SJCRH30 (cell line): ENCODE measurements around the gene WWOX. TPM values are rescaled to one million over a fixed set of nuclear protein-coding genes. Genes with fewer than 3 reads are reported as not detected.

Experiments used
- DNase-seq, 2 experiments: peaks; one replicate each; pipeline ENCODE4 v3.0.0-alpha.2; 2015 to 2020
- H3K27ac ChIP-seq: fragments of 250-450 bp; sonication (Bioruptor Pico); 2 replicates; pipeline ENCODE4 v1.5.1; 2020; ENCODE audit warnings: mild to moderate bottlenecking, moderate library complexity
- H3K27me3 ChIP-seq: fragments of 250-450 bp; sonication (Bioruptor Pico); 2 replicates; pipeline ENCODE4 v1.5.1; 2020; ENCODE audit warnings: mild to moderate bottlenecking, moderate library complexity
- H3K36me3 ChIP-seq: fragments of 250-450 bp; sonication (Bioruptor Pico); 2 replicates; pipeline ENCODE4 v1.5.1; 2020; ENCODE audit warnings: mild to moderate bottlenecking, moderate library complexity
- H3K4me1 ChIP-seq: fragments of 250-450 bp; sonication (Bioruptor Pico); 2 replicates; pipeline ENCODE4 v1.5.1; 2020; ENCODE audit warnings: mild to moderate bottlenecking, moderate library complexity
- H3K4me3 ChIP-seq: fragments of 250-450 bp; sonication (Bioruptor Pico); 2 replicates; pipeline ENCODE4 v1.5.1; 2020; ENCODE audit warnings: mild to moderate bottlenecking, moderate library complexity
- H3K9me3 ChIP-seq: fragments of 250-450 bp; sonication (Bioruptor Pico); replicated peaks from 2 replicates; pipeline ENCODE4 v1.5.1; 2020; ENCODE audit warnings: mild to moderate bottlenecking, moderate library complexity
- total RNA-seq: library from RNA; depleted of rRNA; stranded (reverse); fragments of >200 nt; shearing (Covaris generic); gene quantifications from 2 replicates; pipeline ENCODE4 v1.2.3, GENCODE V29; 2014

Gene WWOX
- total RNA-seq, 1 experiment from 2014 or later = 16.4 TPM

GRCh38 chr16:78436023-78436422 lies 336.6 kb downstream of the WWOX start:
- H3K36me3 ChIP-seq = no peaks in the 10 kb centered on the region
- no peaks in the 10 kb centered on the region for H3K4me1 ChIP-seq
- H3K27me3 ChIP-seq = no peaks in the 10 kb centered on the region
- no peaks in the 10 kb centered on the region for H3K9me3 ChIP-seq
- no peak overlapping the region for H3K27ac ChIP-seq
- no peak for DNase-seq
- no peak overlapping the region for H3K4me3 ChIP-seq

GRCh38 chr16:78436846-78437245 lies 337.4 kb downstream of the WWOX start:
- no peak for DNase-seq
- H3K36me3 ChIP-seq = no peaks in the 10 kb centered on the region
- no peaks in the 10 kb centered on the region for H3K9me3 ChIP-seq
- H3K27me3 ChIP-seq = no peaks in the 10 kb centered on the region
- no peak overlapping the region for H3K4me3 ChIP-seq
- H3K27ac ChIP-seq = no peak overlapping the region
- H3K4me1 ChIP-seq = no peaks in the 10 kb centered on the region

- no peaks in the 10 kb centered on the region for H3K36me3 ChIP-seq
Observed at GRCh38 chr16:78437352-78437968, 338.0 kb downstream of the WWOX start.

GRCh38 chr16:78438219-78438618 lies 338.8 kb downstream of the WWOX start:
- DNase-seq = no peak
- no peak overlapping the region for H3K4me3 ChIP-seq
- no peaks in the 10 kb centered on the region for H3K27me3 ChIP-seq
- no peaks in the 10 kb centered on the region for H3K36me3 ChIP-seq
- no peak overlapping the region for H3K27ac ChIP-seq
- no peaks in the 10 kb centered on the region for H3K9me3 ChIP-seq
- no peaks in the 10 kb centered on the region for H3K4me1 ChIP-seq

More at GRCh38 chr16:78437352-78437968, 338.0 kb downstream of the WWOX start:
- Histone ChIP-seq H3K4me1 (no peaks in the 10 kb centered on the region), H3K9me3 (no peaks in the 10 kb centered on the region), H3K4me3 (no peak overlapping the region), H3K27me3 (no peaks in the 10 kb centered on the region), H3K27ac (no peak overlapping the region)
- peak; percentile 11 to 35 for DNase-seq

DNA sequence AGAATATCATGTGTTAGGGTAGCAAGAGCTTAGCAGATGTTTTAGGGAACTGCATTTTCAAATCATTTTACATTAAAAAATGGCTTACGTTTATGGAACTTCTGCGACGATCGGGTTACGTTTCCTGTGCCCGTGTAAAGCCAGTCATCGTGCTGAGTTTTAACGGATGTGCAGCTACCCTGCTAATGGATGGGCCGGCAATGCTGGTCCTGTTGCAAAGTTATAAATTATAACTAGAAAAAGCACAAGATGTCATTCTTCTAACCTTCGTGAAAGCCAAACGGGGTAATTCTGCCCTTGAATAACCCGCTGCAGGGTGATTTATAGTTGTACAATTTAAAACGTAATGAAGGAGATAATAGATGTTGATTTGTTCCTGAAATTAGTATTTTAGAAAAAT lies 339.2 kb downstream of the WWOX start:
- H3K4me1 ChIP-seq = no peaks in the 10 kb centered on the region
- DNase-seq = no peak
- no peak overlapping the region for H3K27ac ChIP-seq
- no peaks in the 10 kb centered on the region for H3K36me3 ChIP-seq
- H3K9me3 ChIP-seq = no peaks in the 10 kb centered on the region
- no peaks in the 10 kb centered on the region for H3K27me3 ChIP-seq
- H3K4me3 ChIP-seq = no peak overlapping the region

DNA sequence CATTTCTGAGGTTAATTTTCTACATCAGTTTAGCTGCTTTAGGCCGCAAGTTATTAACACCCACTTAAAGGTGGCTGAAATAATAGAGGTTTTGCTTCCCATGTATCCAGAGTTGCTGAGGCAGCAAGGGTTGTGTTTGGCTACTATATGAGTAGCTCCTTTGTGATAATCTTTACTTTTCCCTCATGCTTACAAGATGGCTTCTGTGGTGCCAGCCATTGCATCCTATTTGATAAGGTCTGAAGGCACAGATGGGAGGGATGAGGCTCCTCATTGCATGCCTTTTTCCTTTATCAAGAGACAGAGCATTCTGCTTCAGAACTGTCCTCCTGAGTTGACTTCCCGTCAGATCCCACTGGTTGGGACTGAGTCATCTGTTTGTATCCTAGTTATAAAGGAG lies 340.2 kb downstream of the WWOX start:
- DNase-seq = no peak
- no peak overlapping the region for H3K27ac ChIP-seq
- no peaks in the 10 kb centered on the region for H3K36me3 ChIP-seq
- H3K4me3 ChIP-seq = no peak overlapping the region
- no peaks in the 10 kb centered on the region for H3K27me3 ChIP-seq
- no peaks in the 10 kb centered on the region for H3K4me1 ChIP-seq
- H3K9me3 ChIP-seq = no peaks in the 10 kb centered on the region

GRCh38 chr16:78441298-78441697 lies 341.8 kb downstream of the WWOX start:
- Histone ChIP-seq H3K27me3 (no peaks in the 10 kb centered on the region), H3K9me3 (no peaks in the 10 kb centered on the region), H3K4me3 (no peak overlapping the region), H3K4me1 (no peaks in the 10 kb centered on the region), H3K36me3 (no peaks in the 10 kb centered on the region), H3K27ac (no peak overlapping the region)
- no peak for DNase-seq

DNA sequence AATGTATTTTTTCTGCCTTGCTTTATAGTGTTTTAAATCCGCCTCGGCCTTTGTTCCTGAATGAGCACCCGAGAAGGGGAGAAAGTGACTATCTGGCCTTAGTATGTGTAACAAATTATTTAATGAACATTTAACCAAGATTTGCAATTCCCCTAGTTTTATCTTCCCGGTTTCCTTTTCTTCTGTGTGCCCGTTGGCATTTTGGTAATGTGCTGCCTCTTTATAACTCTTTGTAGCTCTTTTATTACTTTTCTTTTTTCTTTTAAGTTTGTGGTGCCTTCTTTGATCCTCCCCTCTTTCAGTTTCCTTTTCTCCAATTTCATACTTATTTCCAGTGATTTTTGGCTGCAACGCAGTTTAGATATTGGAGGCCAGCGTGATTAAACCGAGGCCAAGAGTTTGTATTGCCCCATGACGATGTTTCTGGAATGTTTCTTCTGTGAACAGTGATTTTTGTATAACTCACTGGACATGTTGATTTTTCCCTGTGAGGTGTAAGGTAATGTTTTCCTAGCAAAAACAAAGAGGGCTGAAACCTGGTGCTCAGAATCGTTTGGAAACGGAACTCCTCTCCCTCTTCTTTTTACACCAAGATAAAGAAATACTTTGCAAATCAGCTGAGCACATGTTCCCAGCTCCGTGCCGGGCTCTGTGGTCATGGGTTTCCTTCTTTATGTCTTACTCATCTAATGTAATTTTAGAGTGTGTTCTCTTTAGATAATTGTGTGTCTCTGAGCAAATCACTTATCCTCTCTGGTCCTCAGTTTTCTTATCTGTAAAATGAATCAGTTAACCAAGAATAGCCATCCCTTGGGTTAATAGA lies 344.3 kb downstream of the WWOX start:
- Histone ChIP-seq H3K27ac (no peak overlapping the region), H3K36me3 (no peaks in the 10 kb centered on the region), H3K27me3 (no peaks in the 10 kb centered on the region), H3K4me3 (no peak overlapping the region), H3K4me1 (no peaks in the 10 kb centered on the region), H3K9me3 (no peaks in the 10 kb centered on the region)
- no peak for DNase-seq

GRCh38 chr16:78445818-78446217 lies 346.4 kb downstream of the WWOX start:
- Histone ChIP-seq H3K36me3 (no peaks in the 10 kb centered on the region), H3K9me3 (no peaks in the 10 kb centered on the region), H3K4me3 (no peak overlapping the region), H3K27ac (no peak overlapping the region), H3K4me1 (no peaks in the 10 kb centered on the region), H3K27me3 (no peaks in the 10 kb centered on the region)
- DNase-seq = no peak

DNA sequence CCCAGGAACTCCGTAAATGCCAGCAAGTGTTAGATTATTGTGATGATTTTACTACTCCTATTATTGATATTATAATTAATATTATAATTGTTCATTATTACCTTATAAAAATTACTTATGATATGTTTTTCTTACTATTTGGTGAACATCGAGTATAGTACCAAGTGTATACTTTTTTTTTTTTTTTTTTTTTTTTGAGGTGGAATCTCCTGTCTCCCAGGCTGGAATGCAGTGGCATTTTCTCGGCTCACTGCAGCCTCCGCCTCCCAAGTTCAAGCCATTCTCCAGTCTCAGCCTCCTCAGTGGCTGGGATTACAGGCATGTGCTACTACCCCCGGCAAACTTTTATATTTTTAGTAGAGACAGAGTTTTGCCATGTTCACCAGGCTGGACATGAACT lies 347.0 kb downstream of the WWOX start:
- H3K4me3 ChIP-seq = no peak overlapping the region
- H3K27ac ChIP-seq = no peak overlapping the region
- no peaks in the 10 kb centered on the region for H3K9me3 ChIP-seq
- no peak for DNase-seq
- no peaks in the 10 kb centered on the region for H3K36me3 ChIP-seq
- no peaks in the 10 kb centered on the region for H3K4me1 ChIP-seq
- H3K27me3 ChIP-seq = no peaks in the 10 kb centered on the region

DNA sequence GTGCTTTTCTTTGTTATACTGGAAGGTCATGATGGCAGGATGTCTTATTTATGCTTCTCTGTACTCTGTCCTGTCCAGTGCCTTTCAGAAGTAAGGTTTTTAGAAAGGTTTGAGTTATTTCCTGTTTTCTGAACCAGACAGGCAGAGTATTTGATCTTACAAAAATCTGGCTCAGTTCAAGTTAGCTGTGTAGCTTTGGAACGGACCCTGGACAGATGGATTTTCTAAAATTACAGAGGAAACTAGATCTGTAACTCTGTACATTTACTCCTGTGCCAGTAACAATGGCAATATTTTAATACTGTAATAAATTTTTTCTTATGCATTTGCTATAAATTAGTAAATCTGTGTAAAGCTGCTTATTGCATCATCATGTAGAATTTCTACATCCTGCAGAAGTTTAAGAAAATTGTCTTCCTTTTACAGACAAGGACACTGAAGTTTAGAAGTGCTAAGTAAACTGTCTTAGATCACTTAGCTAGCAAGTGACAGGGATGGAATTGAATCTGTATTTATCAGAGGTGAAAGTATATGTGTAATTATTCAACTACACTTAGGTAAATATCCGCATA lies 347.6 kb downstream of the WWOX start:
- H3K36me3 ChIP-seq = no peaks in the 10 kb centered on the region
- H3K4me3 ChIP-seq = no peak overlapping the region
- H3K27me3 ChIP-seq = no peaks in the 10 kb centered on the region
- no peak overlapping the region for H3K27ac ChIP-seq
- no peak for DNase-seq
- H3K4me1 ChIP-seq = no peaks in the 10 kb centered on the region
- H3K9me3 ChIP-seq = no peaks in the 10 kb centered on the region

DNA sequence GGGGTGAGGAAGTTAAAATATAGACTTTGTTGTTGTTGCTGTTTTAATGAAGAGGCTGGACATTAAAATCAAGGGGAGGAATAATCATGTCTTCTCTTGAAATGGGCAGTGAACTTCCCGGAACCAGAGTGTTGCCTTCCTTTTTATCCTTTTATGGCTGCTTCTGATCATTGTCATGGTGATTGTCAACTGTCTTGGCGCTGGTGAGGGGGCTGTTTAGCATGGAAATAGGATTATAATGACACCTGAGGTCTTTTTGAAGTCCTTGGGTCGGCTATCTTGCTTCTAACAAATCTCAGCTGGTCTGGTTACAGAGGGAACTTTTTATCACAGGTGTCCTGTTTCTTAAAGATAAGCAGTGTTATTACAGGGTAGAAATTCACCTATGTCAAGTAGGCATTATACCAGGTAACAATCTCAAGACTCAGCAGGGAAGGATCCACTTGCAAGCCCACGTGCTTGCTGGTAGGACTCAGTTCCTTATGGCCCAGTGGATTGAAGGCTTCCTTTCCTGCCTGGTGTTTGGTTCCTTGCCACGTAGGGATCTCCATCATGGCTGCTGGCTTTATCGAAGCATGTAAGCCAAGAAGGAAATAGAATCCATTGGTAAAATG lies 349.3 kb downstream of the WWOX start:
- no peaks in the 10 kb centered on the region for H3K4me1 ChIP-seq
- H3K4me3 ChIP-seq = no peak overlapping the region
- H3K27ac ChIP-seq = no peak overlapping the region
- H3K27me3 ChIP-seq = no peaks in the 10 kb centered on the region
- no peaks in the 10 kb centered on the region for H3K9me3 ChIP-seq
- DNase-seq = no peak
- no peaks in the 10 kb centered on the region for H3K36me3 ChIP-seq

DNA sequence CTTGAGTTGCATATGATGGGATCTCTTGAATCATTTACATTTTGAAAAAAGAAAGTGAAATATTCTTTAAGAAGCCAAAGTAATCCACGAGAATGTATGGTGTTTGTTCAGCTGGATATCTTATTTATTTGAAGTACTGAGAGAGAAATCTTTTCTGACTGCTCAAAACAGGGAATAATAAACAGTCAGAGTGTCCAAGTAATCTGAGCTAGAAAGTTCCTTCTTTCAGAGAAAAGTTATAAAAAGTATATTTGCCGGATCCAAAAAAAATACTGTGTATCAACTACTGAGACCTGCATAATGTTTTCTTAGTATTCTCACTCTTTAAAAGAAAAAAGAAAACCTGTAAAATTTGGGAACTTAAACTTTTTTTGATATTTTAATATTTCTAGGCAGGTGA lies 350.8 kb downstream of the WWOX start:
- Histone ChIP-seq H3K9me3 (no peaks in the 10 kb centered on the region), H3K36me3 (no peaks in the 10 kb centered on the region), H3K4me1 (no peaks in the 10 kb centered on the region), H3K27ac (no peak overlapping the region), H3K4me3 (no peak overlapping the region), H3K27me3 (no peaks in the 10 kb centered on the region)
- DNase-seq = no peak

DNA sequence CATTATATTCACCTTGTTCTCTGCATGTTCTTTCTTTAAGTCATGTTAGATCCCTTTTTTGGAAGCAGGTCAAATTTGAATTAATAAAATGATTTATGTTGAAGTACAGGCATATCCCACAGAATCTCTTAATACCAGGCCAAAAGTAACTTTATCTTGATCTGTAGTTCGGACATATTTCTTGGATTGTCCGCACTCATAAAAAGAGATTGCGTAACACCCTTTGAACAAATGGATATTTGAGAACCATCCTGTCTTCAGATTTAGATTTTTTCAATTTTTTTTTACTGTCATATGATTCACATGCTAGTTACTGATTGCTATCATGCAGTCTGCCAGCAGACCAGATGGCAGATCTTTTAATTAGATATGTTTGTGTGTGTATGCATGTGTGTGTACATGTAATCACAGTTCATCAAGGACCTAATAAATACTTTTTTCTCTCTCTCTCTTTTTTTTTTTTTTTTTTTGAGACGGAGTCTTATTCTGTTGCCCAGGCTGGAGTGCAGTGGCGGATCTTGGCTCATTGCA lies 352.6 kb downstream of the WWOX start:
- no peaks in the 10 kb centered on the region for H3K27me3 ChIP-seq
- H3K4me1 ChIP-seq = no peaks in the 10 kb centered on the region
- H3K27ac ChIP-seq = no peak overlapping the region

DNA sequence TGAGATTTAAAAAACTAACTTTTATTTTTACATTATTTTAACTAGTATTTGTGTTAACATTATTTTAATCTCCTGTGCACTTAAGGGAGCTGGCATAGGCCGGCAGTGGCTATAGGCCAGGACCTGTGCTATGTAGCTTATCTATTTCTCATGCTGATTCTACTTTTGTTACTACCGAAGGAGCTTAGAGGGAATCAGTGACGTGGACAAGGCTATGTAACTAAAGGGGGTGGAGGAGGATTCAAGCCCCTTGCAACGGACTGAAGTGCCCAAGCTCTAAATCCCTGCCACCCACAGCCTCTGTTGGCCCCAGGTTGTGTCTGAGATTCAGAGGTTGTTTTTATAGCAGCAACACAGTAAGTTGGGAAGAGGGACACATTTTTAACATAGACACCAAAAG lies 356.4 kb downstream of the WWOX start:
- Histone ChIP-seq H3K4me1 (no peaks in the 10 kb centered on the region), H3K4me3 (no peak overlapping the region), H3K27me3 (no peaks in the 10 kb centered on the region), H3K9me3 (no peaks in the 10 kb centered on the region), H3K27ac (no peak overlapping the region), H3K36me3 (no peaks in the 10 kb centered on the region)
- DNase-seq = no peak

More for the DNA sequence above, 352.6 kb downstream of the WWOX start:
- no peaks in the 10 kb centered on the region for H3K36me3 ChIP-seq
- no peaks in the 10 kb centered on the region for H3K9me3 ChIP-seq
- no peak overlapping the region for H3K4me3 ChIP-seq
- DNase-seq = no peak
